Central memory CD8-positive, alpha-beta T cell (primary cell): ENCODE results near the gene ODAD4.

Experiments
- ATAC-seq: fragments of 150-1000 bp; cut with Tn5 transposase; replicated peaks from 2 replicates; pipeline ENCODE4 v1.10.0; 2022; ENCODE audit warnings: mild to moderate bottlenecking, moderate FRiP score, moderate number of reproducible peaks; ENCODE audit not compliant: poor library complexity, severe bottlenecking; ENCODE audit errors: extremely low read depth
- DNase-seq, 2 donors: peaks; one replicate each; pipeline ENCODE4 v3.0.0; 2021; ENCODE audit warnings: low spot score in 2 of 2
- H3K27ac Mint-ChIP-seq: one replicate; pipeline ENCODE4 v1.8.0; 2022; ENCODE audit warnings: low read depth, mild to moderate bottlenecking, moderate library complexity, mixed read lengths
- H3K27me3 Mint-ChIP-seq: one replicate; pipeline ENCODE4 v1.8.0; 2022; ENCODE audit warnings: mixed read lengths
- H3K36me3 Mint-ChIP-seq: one replicate; pipeline ENCODE4 v1.8.0; 2022; ENCODE audit warnings: mild to moderate bottlenecking, moderate library complexity, mixed read lengths; ENCODE audit not compliant: insufficient read depth
- H3K4me1 Mint-ChIP-seq: one replicate; pipeline ENCODE4 v1.8.0; 2022; ENCODE audit warnings: mixed read lengths
- H3K4me3 Mint-ChIP-seq: one replicate; pipeline ENCODE4 v1.8.0; 2022; ENCODE audit warnings: mild to moderate bottlenecking, moderate library complexity, mixed read lengths
- H3K9me3 Mint-ChIP-seq: one replicate; pipeline ENCODE4 v1.8.0; 2022; ENCODE audit warnings: mixed read lengths

The ODAD4 gene

DNA sequence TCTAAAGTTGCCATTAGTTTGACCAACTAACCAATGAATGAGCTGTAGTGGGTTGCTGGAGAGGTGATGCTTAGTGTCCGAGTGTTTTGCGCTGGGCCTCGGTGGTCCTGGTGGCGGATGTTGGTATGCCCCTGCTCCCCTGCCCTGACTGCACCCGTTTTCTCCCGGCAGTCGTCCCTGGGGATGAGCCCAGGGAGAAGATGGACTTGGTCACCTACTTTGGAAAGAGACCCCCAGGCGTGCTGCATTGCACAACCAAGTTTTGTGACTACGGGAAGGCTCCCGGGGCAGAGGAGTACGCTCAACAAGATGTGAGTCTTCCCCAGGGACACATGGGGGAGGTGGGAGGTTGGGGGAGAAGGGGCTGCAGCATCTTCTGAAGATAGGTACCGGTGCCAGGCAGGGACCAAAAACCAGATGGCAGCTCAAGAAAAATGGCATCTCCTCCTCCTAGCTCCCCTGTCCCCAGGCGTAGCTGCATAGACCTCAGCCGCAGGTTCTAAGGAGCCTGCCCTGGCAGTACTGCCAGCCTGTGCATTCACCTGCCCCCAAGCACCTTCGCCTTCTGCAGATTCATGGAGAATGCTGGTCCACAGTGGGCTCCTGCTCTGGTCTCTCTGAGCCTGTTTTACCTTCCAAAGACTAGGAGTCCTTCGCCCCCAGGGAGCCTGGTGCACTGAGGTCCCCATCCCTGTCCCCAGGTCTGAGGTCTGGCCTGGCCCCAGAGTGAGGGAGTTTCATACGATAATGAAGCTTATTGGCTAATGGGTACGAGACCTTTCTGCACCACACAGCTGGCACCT lies 41.5 kb downstream of the ODAD4 start:
- DNase-seq (no peak), ATAC-seq (no peak)
- Mint-ChIP-seq H3K4me1 (peaks cover 22% of the 10 kb centered on the region), H3K9me3 (no peaks in the 10 kb centered on the region), H3K36me3 (peaks cover 33% of the 10 kb centered on the region), H3K4me3 (no peak overlapping the region), H3K27me3 (no peaks in the 10 kb centered on the region), H3K27ac (no peak overlapping the region)

DNA sequence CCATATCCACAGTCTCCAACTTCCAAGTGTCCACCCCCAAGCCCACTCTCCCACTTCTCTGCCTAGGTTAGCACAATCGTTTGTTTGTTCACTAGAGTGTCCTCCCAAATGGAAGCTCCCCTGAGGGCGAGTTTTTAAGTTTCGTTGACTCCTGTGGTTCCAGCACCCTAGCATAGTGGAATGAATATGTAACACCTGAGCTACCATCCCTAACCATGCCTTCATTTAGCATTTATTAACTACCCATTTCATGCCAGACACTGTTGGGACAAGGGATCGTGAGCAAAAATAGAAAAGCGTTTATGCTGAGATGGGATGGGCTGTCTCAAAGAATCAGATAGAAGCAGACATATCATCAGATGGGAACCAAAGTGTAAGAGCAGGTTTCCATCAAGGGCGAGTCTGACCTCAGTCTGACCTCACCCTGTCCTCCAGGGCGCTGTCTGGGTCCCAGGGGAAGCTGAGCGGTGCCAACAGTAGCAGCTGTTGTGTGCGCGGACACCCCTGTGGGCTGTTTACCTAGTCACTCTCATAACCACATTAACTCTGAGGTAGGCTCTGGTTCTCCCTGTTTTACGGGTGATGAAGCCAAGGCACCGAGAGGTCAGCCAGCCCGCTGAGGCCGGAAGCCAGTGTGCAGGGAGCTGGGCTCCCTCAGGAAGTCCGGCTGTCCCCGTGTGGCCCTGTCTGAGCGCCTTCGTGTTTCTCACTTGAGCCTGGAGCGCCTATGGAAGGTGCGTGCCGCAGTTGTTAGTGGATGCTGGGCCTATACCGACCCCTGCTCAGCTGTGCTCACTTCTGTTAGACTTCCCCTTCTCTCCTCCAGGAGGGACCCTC lies 42.4 kb downstream of the ODAD4 start:
- H3K9me3 Mint-ChIP-seq: no peaks in the 10 kb centered on the region
- no peak overlapping the region for H3K4me3 Mint-ChIP-seq
- ATAC-seq: no peak
- H3K36me3 Mint-ChIP-seq: peaks cover 36% of the 10 kb centered on the region
- H3K4me1 Mint-ChIP-seq: peaks cover 26% of the 10 kb centered on the region
- no peak for DNase-seq
- H3K27ac Mint-ChIP-seq: peak overlapping the region; percentile 67
- no peaks in the 10 kb centered on the region for H3K27me3 Mint-ChIP-seq

DNA sequence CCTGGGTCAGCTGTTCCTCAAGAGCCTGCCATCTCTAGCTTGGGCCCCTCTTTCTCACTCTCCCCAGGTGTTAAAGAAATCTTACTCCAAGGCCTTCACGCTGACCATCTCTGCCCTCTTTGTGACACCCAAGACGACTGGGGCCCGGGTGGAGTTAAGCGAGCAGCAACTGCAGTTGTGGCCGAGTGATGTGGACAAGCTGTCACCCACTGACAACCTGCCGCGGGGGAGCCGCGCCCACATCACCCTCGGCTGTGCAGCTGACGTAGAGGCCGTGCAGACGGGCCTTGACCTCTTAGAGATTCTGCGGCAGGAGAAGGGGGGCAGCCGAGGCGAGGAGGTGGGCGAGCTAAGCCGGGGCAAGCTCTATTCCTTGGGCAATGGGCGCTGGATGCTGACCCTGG lies 43.0 kb downstream of the ODAD4 start:
- Mint-ChIP-seq H3K27me3 (no peaks in the 10 kb centered on the region), H3K36me3 (peaks cover 39% of the 10 kb centered on the region), H3K9me3 (no peaks in the 10 kb centered on the region), H3K4me3 (no peak overlapping the region), H3K4me1 (peaks cover 21% of the 10 kb centered on the region), H3K27ac (peak overlapping the region; percentile 67)
- ATAC-seq (no peak), DNase-seq (no peak)

DNA sequence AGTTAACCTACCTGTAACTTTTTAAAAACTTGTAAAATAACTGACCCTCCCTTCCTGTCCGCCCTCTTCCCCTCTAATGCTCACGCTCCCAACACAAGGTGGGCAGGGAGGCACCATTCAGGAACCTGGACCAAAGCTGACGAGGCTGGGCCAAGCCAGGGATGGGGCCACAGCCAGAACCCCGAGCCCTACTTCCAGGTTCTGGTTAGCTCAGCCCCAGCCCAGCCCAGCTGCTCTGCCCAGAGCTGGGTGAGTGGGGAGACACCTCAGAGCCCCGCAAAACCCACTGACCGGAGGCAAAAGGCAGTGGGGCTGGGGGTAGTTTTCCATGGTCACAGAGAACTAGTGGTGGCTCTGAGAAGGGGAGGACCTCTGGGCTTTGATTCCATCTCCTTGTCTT lies 43.6 kb downstream of the ODAD4 start:
- H3K4me1 Mint-ChIP-seq: peaks cover 21% of the 10 kb centered on the region
- H3K27ac Mint-ChIP-seq: no peak overlapping the region
- H3K36me3 Mint-ChIP-seq: peaks cover 39% of the 10 kb centered on the region
- no peaks in the 10 kb centered on the region for H3K27me3 Mint-ChIP-seq
- DNase-seq (no peak), ATAC-seq (no peak)
- H3K9me3 Mint-ChIP-seq: no peaks in the 10 kb centered on the region
- H3K4me3 Mint-ChIP-seq: no peak overlapping the region

DNA sequence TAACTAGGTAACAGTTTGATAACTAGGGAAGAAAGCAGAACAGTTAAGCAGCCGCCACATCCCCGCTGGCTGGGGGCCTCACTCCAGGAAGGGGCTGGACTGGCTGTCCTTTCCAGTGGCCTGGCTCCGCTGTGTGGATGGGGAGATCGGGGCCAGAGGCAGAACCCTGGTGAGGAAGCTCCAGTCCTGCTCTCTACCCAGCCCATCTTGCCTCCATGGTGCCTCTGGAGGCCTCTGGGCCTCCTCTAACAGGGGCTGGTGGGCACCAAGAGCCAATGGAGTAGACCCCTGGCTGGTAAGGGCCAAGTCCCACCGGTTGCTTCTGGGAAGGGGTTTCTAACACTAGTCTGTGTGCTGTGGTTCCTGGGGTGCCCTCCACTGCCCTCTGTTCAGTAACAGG lies 44.2 kb downstream of the ODAD4 start:
- Mint-ChIP-seq H3K27ac (no peak overlapping the region), H3K4me1 (peaks cover 21% of the 10 kb centered on the region), H3K9me3 (no peaks in the 10 kb centered on the region), H3K4me3 (no peak overlapping the region), H3K27me3 (no peaks in the 10 kb centered on the region), H3K36me3 (peaks cover 43% of the 10 kb centered on the region)
- DNase-seq (no peak), ATAC-seq (no peak)

DNA sequence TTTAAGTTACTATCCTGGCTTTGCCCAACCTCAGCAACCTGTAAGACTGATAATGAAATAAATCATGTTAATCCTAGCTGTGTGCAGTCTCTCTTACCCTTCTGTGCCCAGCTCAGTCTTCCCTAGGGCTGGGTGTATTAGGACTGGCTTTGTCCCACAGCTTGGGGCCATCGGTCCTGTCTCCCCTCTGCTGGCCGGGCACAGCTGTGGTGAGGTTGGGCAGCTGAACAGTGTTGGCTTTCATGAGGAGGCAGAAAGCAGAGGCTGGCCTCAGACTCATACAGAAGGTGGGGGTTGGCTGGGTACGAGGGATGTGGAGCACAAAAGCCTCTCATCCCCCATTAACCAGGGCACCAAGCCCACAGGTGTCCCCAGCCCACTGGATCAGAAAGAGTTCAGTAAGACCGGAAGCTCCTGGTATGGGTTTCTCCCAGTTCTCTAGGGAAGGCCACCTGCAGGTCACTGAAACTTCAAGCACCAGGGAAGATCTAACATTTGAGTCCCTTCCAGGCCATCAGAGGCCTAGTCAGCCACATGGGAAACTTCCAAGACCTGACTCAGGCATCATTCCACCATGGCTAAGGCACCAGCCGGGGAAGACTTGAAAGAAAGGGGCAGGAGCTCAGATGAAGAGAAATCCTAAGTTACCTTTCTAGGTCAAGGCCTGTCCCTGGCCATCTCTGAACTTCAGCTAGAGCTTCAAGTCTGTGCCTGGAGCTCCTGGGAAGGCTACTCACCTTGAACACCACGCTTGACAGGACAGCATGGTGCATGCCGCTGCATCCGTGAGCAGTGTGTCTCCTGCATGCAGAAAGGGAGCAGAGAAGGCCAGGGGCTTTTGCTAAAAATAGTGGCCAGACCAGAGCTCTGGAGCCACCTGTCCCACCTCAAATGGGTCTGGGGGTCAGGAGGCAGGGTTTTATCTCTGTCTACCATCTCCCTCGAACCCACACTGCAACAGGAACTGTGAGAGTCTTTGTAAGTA lies 45.0 kb downstream of the ODAD4 start:
- Mint-ChIP-seq H3K9me3 (no peaks in the 10 kb centered on the region), H3K4me1 (peaks cover 21% of the 10 kb centered on the region), H3K27ac (no peak overlapping the region), H3K36me3 (peaks cover 50% of the 10 kb centered on the region), H3K4me3 (no peak overlapping the region), H3K27me3 (no peaks in the 10 kb centered on the region)
- ATAC-seq: no peak
- DNase-seq: no peak

DNA sequence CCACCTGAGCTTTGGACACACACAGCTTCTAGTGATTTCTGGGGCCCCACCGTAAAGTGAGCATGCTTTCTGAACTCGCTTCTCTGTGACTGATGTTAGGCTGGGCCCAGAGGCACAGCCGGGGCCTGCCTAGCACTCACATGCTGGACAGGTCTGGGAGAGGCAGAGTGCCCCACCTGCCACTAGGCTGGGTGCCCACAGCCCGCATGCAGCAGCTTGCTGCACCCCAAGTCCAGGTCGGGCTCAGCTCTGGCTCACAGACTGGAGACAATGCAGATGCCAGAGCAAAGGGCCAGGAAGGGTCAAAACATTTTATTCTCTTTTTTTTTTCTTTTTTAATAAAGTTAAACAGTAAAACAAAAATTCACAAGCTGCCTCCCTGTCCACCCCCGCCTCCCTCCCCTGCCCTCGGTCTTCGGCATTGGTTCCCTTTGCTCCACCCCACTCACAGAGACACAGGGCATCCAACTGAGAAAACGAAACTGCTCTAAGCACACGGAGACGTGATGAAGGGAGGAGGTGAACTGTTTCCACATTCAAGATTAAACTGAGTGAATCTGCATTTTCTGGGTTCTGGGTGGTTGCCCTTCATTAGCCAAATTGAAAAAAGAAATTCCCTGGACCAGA lies 45.8 kb downstream of the ODAD4 start:
- H3K36me3 Mint-ChIP-seq: peaks cover 55% of the 10 kb centered on the region
- peaks cover 21% of the 10 kb centered on the region for H3K4me1 Mint-ChIP-seq
- H3K27me3 Mint-ChIP-seq: no peaks in the 10 kb centered on the region
- no peaks in the 10 kb centered on the region for H3K9me3 Mint-ChIP-seq
- DNase-seq (no peak), ATAC-seq (no peak)
- H3K27ac Mint-ChIP-seq: peak overlapping the region; percentile 35
- no peak overlapping the region for H3K4me3 Mint-ChIP-seq

DNA sequence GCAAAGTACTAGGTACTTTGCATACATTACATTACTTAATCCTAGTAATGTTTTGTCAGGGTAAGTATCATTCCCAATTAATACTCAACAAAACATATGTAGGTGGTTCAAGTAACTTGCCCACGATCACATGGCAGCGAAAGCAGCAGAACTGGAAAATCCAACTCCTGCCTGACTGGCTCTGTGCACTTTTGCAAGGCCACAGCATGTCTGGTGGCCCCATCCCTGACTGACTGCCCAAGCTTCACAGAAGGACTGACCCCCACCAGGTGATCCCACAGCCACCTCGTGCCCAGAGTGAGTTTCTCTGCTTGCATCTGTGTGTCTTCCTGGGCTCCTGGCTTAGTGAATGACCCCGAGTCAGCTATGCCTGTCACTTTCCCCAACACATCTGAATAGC lies 47.6 kb downstream of the ODAD4 start:
- Mint-ChIP-seq H3K4me1 (peaks cover 14% of the 10 kb centered on the region), H3K27ac (no peak overlapping the region), H3K27me3 (no peaks in the 10 kb centered on the region), H3K36me3 (peaks cover 69% of the 10 kb centered on the region), H3K9me3 (no peaks in the 10 kb centered on the region), H3K4me3 (no peak overlapping the region)
- ATAC-seq (no peak), DNase-seq (no peak)

DNA sequence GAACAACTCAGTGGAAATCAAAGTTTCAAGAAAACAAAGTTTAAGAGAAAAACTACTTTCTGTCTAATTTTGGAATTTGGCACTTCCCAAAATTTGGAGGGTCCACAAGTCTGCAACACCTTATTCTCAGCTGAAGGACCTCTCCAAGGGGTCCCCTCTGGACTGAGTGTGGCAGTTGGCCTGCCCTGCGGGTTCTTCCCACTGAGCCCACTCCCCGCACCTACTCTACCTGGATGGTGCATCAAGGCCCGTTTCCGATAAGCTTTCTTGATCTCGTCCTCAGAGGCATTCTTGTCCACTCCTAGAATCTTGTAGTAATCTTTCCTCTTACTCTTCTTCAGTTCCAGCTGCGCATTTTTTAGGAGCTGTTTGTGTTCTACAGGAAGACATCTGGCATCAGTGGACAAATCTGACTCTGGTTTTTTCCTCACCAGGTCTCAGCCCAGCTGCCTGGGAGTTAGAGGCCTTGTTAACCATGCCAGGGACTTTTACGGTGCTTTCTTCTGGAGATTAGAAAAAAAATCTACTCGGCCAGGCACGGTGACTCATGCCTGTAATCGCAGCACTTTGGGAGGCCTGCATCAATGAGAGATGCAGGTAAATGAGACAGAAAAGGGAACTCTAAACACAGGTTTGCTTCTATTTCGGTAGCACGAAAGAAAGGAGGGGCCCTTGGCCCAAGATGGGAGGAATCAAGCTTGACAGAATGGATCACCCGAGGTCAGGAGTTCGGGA lies 51.8 kb downstream of the ODAD4 start:
- no peaks in the 10 kb centered on the region for H3K9me3 Mint-ChIP-seq
- H3K4me3 Mint-ChIP-seq: no peak overlapping the region
- peaks cover 81% of the 10 kb centered on the region for H3K36me3 Mint-ChIP-seq
- H3K4me1 Mint-ChIP-seq: peaks cover 9% of the 10 kb centered on the region
- no peak for ATAC-seq
- DNase-seq: no peak
- no peak overlapping the region for H3K27ac Mint-ChIP-seq
- no peaks in the 10 kb centered on the region for H3K27me3 Mint-ChIP-seq

DNA sequence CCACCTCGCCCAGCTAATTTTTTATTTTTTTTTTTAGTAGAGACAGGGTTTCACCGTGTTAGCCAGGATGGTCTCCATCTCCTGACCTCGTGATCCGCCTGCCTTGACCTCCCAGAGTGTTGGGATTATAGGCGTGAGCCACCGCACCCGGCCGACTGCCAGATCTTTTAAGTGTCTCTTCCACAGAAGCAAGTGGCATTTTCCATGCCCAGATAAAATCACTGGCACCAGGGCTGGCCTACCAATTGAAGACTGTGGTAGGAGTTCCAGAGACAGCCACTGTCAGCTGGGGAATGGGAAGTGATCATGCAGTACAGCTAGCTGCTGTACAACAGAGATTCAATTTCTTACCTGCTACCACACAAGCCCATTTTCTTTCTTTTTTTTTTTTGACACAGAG lies 54.0 kb downstream of the ODAD4 start:
- H3K36me3 Mint-ChIP-seq: peaks cover 77% of the 10 kb centered on the region
- DNase-seq (no peak), ATAC-seq (no peak)
- H3K27me3 Mint-ChIP-seq: no peaks in the 10 kb centered on the region
- no peak overlapping the region for H3K27ac Mint-ChIP-seq
- H3K9me3 Mint-ChIP-seq: no peaks in the 10 kb centered on the region
- peaks cover 5% of the 10 kb centered on the region for H3K4me1 Mint-ChIP-seq
- H3K4me3 Mint-ChIP-seq: no peak overlapping the region

DNA sequence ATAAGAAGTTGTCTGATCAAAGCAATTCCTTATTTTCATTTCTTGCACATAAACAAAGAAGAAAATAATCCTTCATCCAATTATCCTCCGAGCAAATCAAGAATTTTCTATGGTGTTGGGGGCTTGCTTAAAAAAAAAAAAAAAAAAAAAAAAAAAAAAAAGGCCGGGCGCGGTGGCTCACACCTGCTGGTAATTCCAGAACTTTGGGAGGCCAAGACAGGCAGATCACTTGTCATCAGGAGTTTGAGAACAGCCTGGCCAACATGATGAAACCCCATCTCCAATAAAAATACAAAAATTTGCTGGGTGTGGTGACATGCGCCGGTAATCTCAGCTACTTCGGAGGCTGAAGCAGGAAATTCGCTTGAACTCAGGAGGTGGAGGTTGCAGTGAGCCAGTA lies 55.5 kb downstream of the ODAD4 start:
- Mint-ChIP-seq H3K27ac (no peak overlapping the region), H3K36me3 (peaks cover 76% of the 10 kb centered on the region), H3K4me1 (peaks cover 5% of the 10 kb centered on the region), H3K9me3 (no peaks in the 10 kb centered on the region), H3K4me3 (no peak overlapping the region), H3K27me3 (no peaks in the 10 kb centered on the region)
- DNase-seq (no peak), ATAC-seq (no peak)
